Measurements from ENCODE around the gene HECTD2.

DNA sequence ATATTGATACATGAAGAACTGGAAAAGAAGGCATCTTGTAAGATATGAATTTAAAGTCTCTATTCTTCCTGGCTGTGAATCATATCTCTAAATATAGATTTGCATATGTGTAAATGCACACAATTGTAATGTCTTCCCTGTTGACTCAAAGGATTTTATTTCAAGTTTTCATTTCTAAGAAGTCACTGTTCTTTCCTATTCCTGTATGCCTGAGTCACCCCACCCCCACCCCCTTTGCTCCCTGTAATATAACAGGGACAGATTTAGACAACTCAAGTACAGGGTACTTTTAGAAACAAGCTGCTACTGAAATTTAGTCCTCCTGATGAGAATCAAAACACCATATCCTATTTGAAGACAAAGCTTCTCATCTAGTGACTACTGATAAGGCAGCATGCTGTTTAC is 43.0 kb upstream of the HECTD2 start:
- TF ChIP-seq ZNF274 (IDR thresholded peaks at IDR 0.05; ENCODE audit: borderline replicate concordance, extremely low read depth, low read length) (no peak), RAD21 (IDR thresholded peaks at IDR 0.05 in 1 of 2, conservative IDR thresholded peaks at IDR 0.05 in 1 of 2; ENCODE audit: low read depth in 2 of 2, low read length in 2 of 2) (no peak), CEBPB (IDR thresholded peaks at IDR 0.05; ENCODE audit: low read depth, low read length) (no peak), CHD1 (IDR thresholded peaks at IDR 0.05; ENCODE audit: low read depth, low read length) (no peak), SAP30 (IDR thresholded peaks at IDR 0.05; ENCODE audit: insufficient read depth, insufficient replicate concordance, low read length) (no peak)

Data from H1 (cell line).